ENCODE measurements around the gene FLRT1. TPM values are rescaled to one million over a fixed set of nuclear protein-coding genes. Genes with fewer than 3 reads are reported as not detected.

FLRT1 gene
- polyA plus RNA-seq, 2 of the 4 experiments (the other 2 are of a cell fraction), result 0.10 to 0.31 TPM

GRCh38 chr11:64070314-64070681 is 34.6 kb downstream of the FLRT1 start (continued):
- TF ChIP-seq JUNB (IDR thresholded peaks at IDR 0.05) (no peak), SMC3 (IDR thresholded peaks at IDR 0.05) (no peak), RFX5 (IDR thresholded peaks at IDR 0.05) (no peak)

- TF ChIP-seq FOSB (CRISPR knock-in tag; IDR thresholded peaks at IDR 0.05) (no peak), HOXB13 (CRISPR knock-in tag; IDR thresholded peaks at IDR 0.05; ENCODE audit: low read depth) (no peak), TFCP2L1 (CRISPR knock-in tag; IDR thresholded peaks at IDR 0.05) (no peak), TP53 (CRISPR knock-in tag; IDR thresholded peaks at IDR 0.05) (no peak), CBX2 (IDR thresholded peaks at IDR 0.05; ENCODE audit: borderline replicate concordance, low read depth) (no peak), CHD2 (IDR thresholded peaks at IDR 0.05; ENCODE audit: low read length, partially characterized antibody) (no peak), SMC3 (IDR thresholded peaks at IDR 0.05) (no peak), ZSCAN20 (CRISPR knock-in tag; IDR thresholded peaks at IDR 0.05) (no peak), RNF2 (IDR thresholded peaks at IDR 0.05; ENCODE audit: borderline replicate concordance, low read depth) (no peak), CHD4 (IDR thresholded peaks at IDR 0.05; ENCODE audit: borderline replicate concordance) (no peak)
- ATAC-seq (no peak), FAIRE-seq (no peak), DNase-seq (ENCODE audit: low read depth in 1 of 2, low spot score in 1 of 2) (no peak)
- CTCF ChIA-PET, result interaction anchor here (1.5 kb wide), 1 partner anchor 10 kb away, joined by 4 read pairs; no protein-coding TSS in a partner anchor
- no peak overlapping the region for H3K27ac ChIP-seq
- WGBS (ENCODE audit: missing lambda C conversion rate), result 90% methylated on average over 17 of the region's 20 CpGs
- no peak overlapping the region for H3K4me3 ChIP-seq
- H3K4me1 ChIP-seq, result no peaks in the 10 kb centered on the region
- POLR2A ChIA-PET, result no interaction called here
- H3K4me2 ChIP-seq, result no peak overlapping the region
- no peaks in the 10 kb centered on the region for H3K9me3 ChIP-seq
Measured at GRCh38 chr11:64071849-64072248, 36.1 kb downstream of the FLRT1 start.

- Histone ChIP-seq H3K27ac (no peak overlapping the region), H3K4me3 (no peak overlapping the region), H3K4me2 (no peak overlapping the region), H3K9me3 (no peaks in the 10 kb centered on the region), H3K4me1 (no peaks in the 10 kb centered on the region)
- 75% methylated on average over 8 of the region's 8 CpGs for WGBS (ENCODE audit: missing lambda C conversion rate)
- no peak for DNase-seq (ENCODE audit: low read depth in 1 of 2, low spot score in 1 of 2)
- TF ChIP-seq NPAS2 (CRISPR knock-in tag; IDR thresholded peaks at IDR 0.05; ENCODE audit: borderline replicate concordance), result no peak
- no peak for TF ChIP-seq FOSB (CRISPR knock-in tag; IDR thresholded peaks at IDR 0.05)
- TF ChIP-seq ZNF302 (CRISPR knock-in tag; IDR thresholded peaks at IDR 0.05), result no peak
- no peak for TF ChIP-seq CBX2 (IDR thresholded peaks at IDR 0.05; ENCODE audit: borderline replicate concordance, low read depth)
- no peak for TF ChIP-seq KDM1A (IDR thresholded peaks at IDR 0.05; ENCODE audit: low read depth)
- no peak for TF ChIP-seq CEBPB (IDR thresholded peaks at IDR 0.05)
- no peak for TF ChIP-seq RARB (CRISPR knock-in tag; IDR thresholded peaks at IDR 0.05)
- TF ChIP-seq MAZ (IDR thresholded peaks at IDR 0.05; ENCODE audit: borderline replicate concordance, low read depth, low read length), result no peak
- no peak for TF ChIP-seq HOXB5 (CRISPR knock-in tag; IDR thresholded peaks at IDR 0.05)
- TF ChIP-seq ESRRA (IDR thresholded peaks at IDR 0.05; ENCODE audit: borderline replicate concordance, low read length), result no peak
- TF ChIP-seq RCOR1 (IDR thresholded peaks at IDR 0.05; ENCODE audit: low read depth, low read length), result no peak
- no peak for TF ChIP-seq CHD4 (IDR thresholded peaks at IDR 0.05; ENCODE audit: borderline replicate concordance)
- no peak for TF ChIP-seq GATA3 (IDR thresholded peaks at IDR 0.05; ENCODE audit: borderline replicate concordance)
- no peak for TF ChIP-seq SMC3 (IDR thresholded peaks at IDR 0.05)
- no peak for TF ChIP-seq HOXA7 (CRISPR knock-in tag; IDR thresholded peaks at IDR 0.05)
- TF ChIP-seq ZFP36 (IDR thresholded peaks at IDR 0.05; ENCODE audit: borderline replicate concordance, partially characterized antibody), result no peak
- no peak for TF ChIP-seq NR3C1 (IDR thresholded peaks at IDR 0.05)
- CTCF ChIA-PET, result interaction anchor here (1.0 to 1.3 kb wide), 2 partner anchors 9 to 10 kb away, joined by 3 read pairs; no protein-coding TSS in a partner anchor
- no peak for FAIRE-seq
- POLR2A ChIA-PET, result no interaction called here
- no peak for ATAC-seq
Measured at GRCh38 chr11:64072403-64072802, 36.7 kb downstream of the FLRT1 start.

- FAIRE-seq, result no peak
- H3K27ac ChIP-seq, result no peak overlapping the region
- no peak for DNase-seq (ENCODE audit: low read depth in 1 of 2, low spot score in 1 of 2)
- ATAC-seq, result no peak
- WGBS (ENCODE audit: missing lambda C conversion rate), result 75% methylated on average over 8 of the region's 9 CpGs
- no peak overlapping the region for H3K4me3 ChIP-seq
- POLR2A ChIA-PET, result no interaction called here
- no peak overlapping the region for H3K4me2 ChIP-seq
- TF ChIP-seq POLR2A (IDR thresholded peaks at IDR 0.05; ENCODE audit: low read length) (no peak), ATOH8 (CRISPR knock-in tag; IDR thresholded peaks at IDR 0.05; ENCODE audit: low read depth) (no peak), PBX3 (IDR thresholded peaks at IDR 0.05) (no peak), ZNF302 (CRISPR knock-in tag; IDR thresholded peaks at IDR 0.05) (no peak), TFCP2L1 (CRISPR knock-in tag; IDR thresholded peaks at IDR 0.05) (no peak), USF2 (IDR thresholded peaks at IDR 0.05) (no peak)
- CTCF ChIA-PET, result interaction anchor here (1.0 to 1.6 kb wide), 3 partner anchors 9 to 77 kb away, joined by 3 read pairs; no protein-coding TSS in a partner anchor
- H3K4me1 ChIP-seq, result no peaks in the 10 kb centered on the region
- H3K9me3 ChIP-seq, result no peaks in the 10 kb centered on the region
Measured at GRCh38 chr11:64072871-64073270, 37.1 kb downstream of the FLRT1 start.

Data from A549 (cell line).